ENCODE measurements around the gene ITGB2. TPM values are rescaled to one million over a fixed set of nuclear protein-coding genes. Genes with fewer than 3 reads are reported as not detected.

Gene ITGB2
- total RNA-seq, 1 donor from 2014 or later = 0.74 TPM

GRCh38 chr21:44854664-44855446 lies 65.8 kb downstream of the ITGB2 start:
- Mint-ChIP-seq H3K9me3 (no peaks in the 10 kb centered on the region), H3K4me1 (no peaks in the 10 kb centered on the region), H3K27me3 (ENCODE audit: low read depth) (no peaks in the 10 kb centered on the region)

GRCh38 chr21:44854391-44854663 lies 66.4 kb downstream of the ITGB2 start:
- no peak for TF ChIP-seq CTCF (IDR thresholded peaks at IDR 0.05; ENCODE audit: unreplicated experiment)
- H3K4me1 Mint-ChIP-seq = no peaks in the 10 kb centered on the region
- no peak for DNase-seq (ENCODE audit: low spot score in 2 of 2, unreplicated experiment in 2 of 2)

More at GRCh38 chr21:44854664-44855446, 65.8 kb downstream of the ITGB2 start:
- Mint-ChIP-seq H3K36me3 (peaks cover 28% of the 10 kb centered on the region), H3K27ac (peak overlapping the region; percentile 39), H3K4me3 (no peak overlapping the region)
- no peak for DNase-seq (ENCODE audit: low spot score in 2 of 2, unreplicated experiment in 2 of 2)
- no peak for TF ChIP-seq CTCF (IDR thresholded peaks at IDR 0.05; ENCODE audit: unreplicated experiment)

GRCh38 chr21:44853601-44854390 lies 66.9 kb downstream of the ITGB2 start:
- no peak overlapping the region for H3K27ac Mint-ChIP-seq
- H3K27me3 Mint-ChIP-seq (ENCODE audit: low read depth) = no peaks in the 10 kb centered on the region
- no peak overlapping the region for H3K4me3 Mint-ChIP-seq
- peaks cover 31% of the 10 kb centered on the region for H3K36me3 Mint-ChIP-seq
- H3K9me3 Mint-ChIP-seq = no peaks in the 10 kb centered on the region
- no peak for DNase-seq (ENCODE audit: low spot score in 2 of 2, unreplicated experiment in 2 of 2)
- no peak for TF ChIP-seq CTCF (IDR thresholded peaks at IDR 0.05; ENCODE audit: unreplicated experiment)
- no peaks in the 10 kb centered on the region for H3K4me1 Mint-ChIP-seq

More at GRCh38 chr21:44854391-44854663, 66.4 kb downstream of the ITGB2 start:
- H3K9me3 Mint-ChIP-seq = no peaks in the 10 kb centered on the region
- H3K36me3 Mint-ChIP-seq = peaks cover 30% of the 10 kb centered on the region
- no peak overlapping the region for H3K27ac Mint-ChIP-seq
- no peaks in the 10 kb centered on the region for H3K27me3 Mint-ChIP-seq (ENCODE audit: low read depth)
- no peak overlapping the region for H3K4me3 Mint-ChIP-seq

GRCh38 chr21:44850905-44851657 lies 69.6 kb downstream of the ITGB2 start:
- no peak for DNase-seq (ENCODE audit: low spot score in 2 of 2, unreplicated experiment in 2 of 2)
- no peak overlapping the region for H3K4me3 Mint-ChIP-seq
- peaks cover 5% of the 10 kb centered on the region for H3K4me1 Mint-ChIP-seq
- H3K27me3 Mint-ChIP-seq (ENCODE audit: low read depth) = no peaks in the 10 kb centered on the region
- no peak for TF ChIP-seq CTCF (IDR thresholded peaks at IDR 0.05; ENCODE audit: unreplicated experiment)
- peaks cover 23% of the 10 kb centered on the region for H3K36me3 Mint-ChIP-seq
- H3K27ac Mint-ChIP-seq = no peak overlapping the region
- H3K9me3 Mint-ChIP-seq = no peaks in the 10 kb centered on the region

GRCh38 chr21:44850208-44850800 lies 70.4 kb downstream of the ITGB2 start:
- H3K4me1 Mint-ChIP-seq = peaks cover 10% of the 10 kb centered on the region
- no peak for DNase-seq (ENCODE audit: low spot score in 2 of 2, unreplicated experiment in 2 of 2)
- no peak for TF ChIP-seq CTCF (IDR thresholded peaks at IDR 0.05; ENCODE audit: unreplicated experiment)

More at GRCh38 chr21:44850208-44850800, 70.4 kb downstream of the ITGB2 start:
- no peak overlapping the region for H3K4me3 Mint-ChIP-seq
- peaks cover 20% of the 10 kb centered on the region for H3K36me3 Mint-ChIP-seq
- no peak overlapping the region for H3K27ac Mint-ChIP-seq
- no peaks in the 10 kb centered on the region for H3K27me3 Mint-ChIP-seq (ENCODE audit: low read depth)
- no peaks in the 10 kb centered on the region for H3K9me3 Mint-ChIP-seq
